ENCODE data around the gene LLGL2. TPM values are rescaled to one million over a fixed set of nuclear protein-coding genes. Genes with fewer than 3 reads are reported as not detected.
"Not testable (repeated sequence)": the region's sequence is repeated elsewhere in the genome, so short reads cannot be mapped to it uniquely, and the experiment has no call there.

The LLGL2 gene
- 7.8 and 13.0 TPM in 2 replicates for total RNA-seq (2014; rRNA removed; shearing (Covaris generic))

- peak; percentile 52 for DNase-seq (ENCODE audit: low spot score)
Observed at GRCh38 chr17:75524970-75525805, at the start of gene LLGL2. TSS of gene LLGL2 (plus strand) at chr17:75525697. CDS start at chr17:75543427, 17,730 bp downstream.

- DNase-seq (ENCODE audit: low spot score): no peak
Observed at GRCh38 chr17:75475851-75476250, 49.6 kb upstream of the LLGL2 start.

- DNase-seq (ENCODE audit: low spot score): no peak
Observed at GRCh38 chr17:75476271-75476671, 49.2 kb upstream of the LLGL2 start.

GRCh38 chr17:75476752-75477489 lies 48.6 kb upstream of the LLGL2 start:
- no peak for DNase-seq (ENCODE audit: low spot score)

GRCh38 chr17:75477490-75477862 lies 48.0 kb upstream of the LLGL2 start:
- not testable (repeated sequence) for DNase-seq (ENCODE audit: low spot score)

- no peak for DNase-seq (ENCODE audit: low spot score)
Observed at GRCh38 chr17:75478508-75478907, 47.0 kb upstream of the LLGL2 start.

GRCh38 chr17:75480281-75480680 lies 45.2 kb upstream of the LLGL2 start:
- DNase-seq (ENCODE audit: low spot score): no peak

- no peak for DNase-seq (ENCODE audit: low spot score)
Observed at GRCh38 chr17:75481194-75482068, 44.1 kb upstream of the LLGL2 start.

GRCh38 chr17:75482098-75482942 lies 43.2 kb upstream of the LLGL2 start:
- no peak for DNase-seq (ENCODE audit: low spot score)

GRCh38 chr17:75485688-75486087 lies 39.8 kb upstream of the LLGL2 start:
- DNase-seq (ENCODE audit: low spot score): no peak

GRCh38 chr17:75486151-75486550 lies 39.3 kb upstream of the LLGL2 start:
- no peak for DNase-seq (ENCODE audit: low spot score)

- DNase-seq (ENCODE audit: low spot score): no peak
Observed at GRCh38 chr17:75486951-75487350, 38.5 kb upstream of the LLGL2 start.

GRCh38 chr17:75487351-75488070 lies 38.0 kb upstream of the LLGL2 start:
- no peak for DNase-seq (ENCODE audit: low spot score)

- no peak for DNase-seq (ENCODE audit: low spot score)
Observed at GRCh38 chr17:75488693-75489510, 36.6 kb upstream of the LLGL2 start.

- no peak for DNase-seq (ENCODE audit: low spot score)
Observed at GRCh38 chr17:75489511-75489955, 36.0 kb upstream of the LLGL2 start.

- DNase-seq (ENCODE audit: low spot score): no peak
Observed at GRCh38 chr17:75490173-75490743, 35.2 kb upstream of the LLGL2 start.

- no peak for DNase-seq (ENCODE audit: low spot score)
Observed at GRCh38 chr17:75490953-75491649, 34.4 kb upstream of the LLGL2 start.

GRCh38 chr17:75491680-75492079 lies 33.8 kb upstream of the LLGL2 start:
- DNase-seq (ENCODE audit: low spot score): no peak
